HG03135 (cell line): Measurements from ENCODE around the gene SPOCK1.
"Not testable (repeated sequence)": the region's sequence is repeated elsewhere in the genome, so short reads cannot be mapped to it uniquely, and the experiment has no call there.

ENCODE experiments used
- ATAC-seq: cut with Tn5 transposase; IDR thresholded peaks from one replicate; pipeline ENCODE4 v1.9.1; 2021; ENCODE audit warnings: mild to moderate bottlenecking, moderate library complexity; ENCODE audit not compliant: unreplicated experiment

SPOCK1 gene

DNA sequence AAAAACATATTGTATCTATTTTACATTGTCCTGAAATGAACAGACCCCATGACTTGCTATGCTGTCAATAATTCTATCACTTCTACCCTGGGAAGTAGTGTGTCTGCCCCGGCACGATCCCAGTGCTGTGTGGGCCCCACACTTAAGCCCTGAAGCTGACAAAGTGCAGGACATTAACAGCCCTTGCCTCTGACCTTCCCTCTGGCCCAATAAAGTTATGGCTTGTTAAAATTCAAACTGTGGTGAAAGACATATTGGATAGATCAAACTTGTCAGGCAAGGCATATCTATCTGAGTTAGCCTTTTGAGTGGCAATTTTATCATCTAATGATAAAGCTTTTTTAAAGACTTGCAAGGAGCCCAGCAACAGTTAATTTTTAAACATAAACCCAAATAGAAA is 229.2 kb downstream of the SPOCK1 start:
- no peak for ATAC-seq

DNA sequence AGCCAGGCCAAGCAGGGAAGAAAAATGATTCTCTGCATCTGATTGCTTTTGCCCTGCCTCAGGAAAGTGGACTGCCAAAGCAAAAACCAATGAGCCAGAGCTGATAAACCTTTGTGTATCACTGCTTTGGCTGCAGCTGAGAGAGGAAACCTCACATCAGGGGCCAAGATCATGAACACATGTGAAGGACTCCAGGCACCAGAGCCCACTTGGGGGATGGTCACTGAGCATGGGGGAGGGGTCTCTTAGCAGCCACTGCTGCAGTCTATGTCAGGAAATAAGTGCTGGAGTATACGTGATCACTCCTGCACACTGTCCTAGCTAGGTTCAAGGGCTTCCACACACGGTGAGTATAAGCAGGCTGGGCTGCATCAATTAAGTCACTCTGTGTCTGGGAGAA is 229.9 kb downstream of the SPOCK1 start:
- no peak for ATAC-seq

DNA sequence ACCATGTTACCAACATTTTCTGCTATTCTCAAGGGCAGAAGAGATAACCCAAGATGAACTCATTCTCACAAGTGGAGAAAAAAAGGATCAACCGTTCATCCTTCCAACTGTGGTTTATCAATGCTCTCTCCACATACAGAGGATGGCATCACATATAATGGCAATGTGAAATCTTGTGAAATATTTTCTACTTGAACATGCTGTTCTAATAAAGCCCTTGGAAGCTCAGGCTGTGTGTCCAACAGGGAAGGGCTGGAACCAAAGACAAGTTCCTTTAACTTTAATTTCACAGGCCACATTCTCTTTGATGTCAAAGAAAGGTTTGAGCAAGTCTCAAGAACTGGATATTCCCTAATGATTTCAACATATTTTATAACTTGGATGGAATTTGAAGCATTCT is 230.5 kb downstream of the SPOCK1 start:
- ATAC-seq: no peak

DNA sequence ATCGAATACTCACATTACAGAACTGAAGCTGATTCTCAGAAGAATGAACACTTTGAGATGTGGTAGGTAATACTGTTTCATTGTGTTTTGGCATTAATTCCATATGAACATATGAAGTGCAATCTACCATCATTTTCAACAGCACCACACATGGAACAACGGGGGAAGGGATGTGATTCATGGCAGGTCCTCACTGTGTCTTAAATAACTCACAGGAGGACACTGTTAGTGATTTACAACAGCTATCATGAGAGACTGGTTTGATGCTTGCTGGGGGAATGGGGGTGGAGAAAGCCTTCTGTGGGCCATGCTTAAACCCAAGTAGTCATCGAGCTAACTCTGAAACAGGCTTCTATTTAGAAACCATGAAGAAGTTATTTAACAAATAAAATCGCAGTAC is 232.9 kb downstream of the SPOCK1 start:
- ATAC-seq: no peak

DNA sequence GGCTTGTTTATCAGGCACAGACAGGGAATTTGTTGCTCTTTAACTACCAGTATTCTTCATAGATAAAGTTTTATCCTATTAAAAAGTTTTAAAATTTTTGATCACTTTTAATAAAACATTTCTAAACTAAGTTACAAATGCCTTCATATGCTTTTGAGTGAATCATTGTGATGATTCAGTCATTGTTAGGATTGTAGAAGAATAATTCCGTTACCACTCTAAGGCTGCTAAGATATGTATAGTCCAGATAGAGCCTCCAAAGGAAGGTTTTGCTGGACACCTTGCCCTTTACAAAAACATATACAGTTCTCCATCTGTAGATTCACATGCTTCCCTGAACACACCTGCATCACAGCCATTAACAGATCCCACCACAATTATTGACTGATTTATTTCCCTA is 233.7 kb downstream of the SPOCK1 start:
- no peak for ATAC-seq

DNA sequence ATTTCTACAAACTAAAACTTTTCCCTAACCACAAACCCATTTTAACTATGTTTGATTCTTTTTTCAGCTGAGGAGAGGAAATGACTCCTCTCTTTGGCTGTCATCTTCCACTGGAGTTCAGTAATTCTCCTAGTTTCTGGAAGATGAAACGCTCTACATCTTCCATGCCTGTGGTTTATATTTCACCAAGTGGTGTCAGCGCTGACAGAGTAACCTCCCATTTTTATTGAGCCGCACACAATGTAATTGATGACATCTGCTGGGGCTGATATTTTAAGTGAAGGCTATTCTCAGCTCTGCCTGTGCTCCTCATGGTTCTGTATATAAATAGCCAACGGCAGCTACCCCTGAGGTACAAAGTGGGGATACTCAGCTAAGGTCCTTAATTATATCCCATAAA is 234.6 kb downstream of the SPOCK1 start:
- no peak for ATAC-seq

DNA sequence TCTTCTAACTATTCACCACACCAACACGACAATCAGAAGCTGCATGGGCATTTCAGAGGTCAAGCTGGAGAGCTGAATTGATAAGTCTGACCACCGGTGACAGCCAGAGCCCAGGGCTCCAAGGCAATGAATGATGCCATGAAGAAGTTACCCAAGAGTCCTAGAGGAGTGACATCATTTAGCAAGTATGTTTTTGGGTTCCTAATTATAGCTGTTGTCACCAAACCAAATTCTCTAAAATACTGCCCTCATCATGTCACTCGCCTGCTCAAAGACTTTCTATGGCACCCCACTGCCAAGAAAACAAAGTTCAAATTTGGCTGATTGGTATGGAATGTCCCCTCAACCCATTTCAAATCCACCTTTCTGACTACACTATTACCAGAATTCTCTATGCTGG is 235.1 kb downstream of the SPOCK1 start:
- ATAC-seq: no peak

DNA sequence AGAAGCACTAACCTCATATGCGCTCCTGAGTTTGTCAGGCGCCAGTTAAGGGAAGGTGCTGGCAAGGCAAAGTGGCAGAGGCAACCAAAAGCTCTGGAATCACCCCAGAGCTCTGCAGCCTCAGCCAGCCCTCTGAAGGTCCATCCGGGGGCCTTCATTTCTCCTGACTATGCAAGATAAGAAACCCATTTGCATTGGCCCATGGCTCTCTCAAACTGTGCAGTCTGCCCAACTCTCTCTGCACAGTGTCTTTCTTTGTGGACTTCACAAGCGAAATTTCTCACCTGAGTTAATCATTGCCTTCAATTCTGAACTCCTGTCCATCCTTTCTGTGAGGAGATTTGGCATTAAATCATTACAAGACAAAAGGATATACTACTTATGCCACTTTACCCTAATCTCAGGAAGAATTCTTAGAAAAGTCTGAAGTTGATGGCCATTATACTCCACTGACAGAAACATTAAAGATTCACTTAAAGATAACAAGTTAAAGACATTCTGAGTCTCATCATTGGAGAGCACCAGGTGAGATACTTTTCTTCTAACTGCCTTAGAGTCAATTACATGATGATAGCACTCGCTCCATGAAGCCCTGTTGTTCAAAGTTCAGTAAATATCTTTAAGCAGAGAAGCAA is 235.6 kb downstream of the SPOCK1 start:
- no peak for ATAC-seq

DNA sequence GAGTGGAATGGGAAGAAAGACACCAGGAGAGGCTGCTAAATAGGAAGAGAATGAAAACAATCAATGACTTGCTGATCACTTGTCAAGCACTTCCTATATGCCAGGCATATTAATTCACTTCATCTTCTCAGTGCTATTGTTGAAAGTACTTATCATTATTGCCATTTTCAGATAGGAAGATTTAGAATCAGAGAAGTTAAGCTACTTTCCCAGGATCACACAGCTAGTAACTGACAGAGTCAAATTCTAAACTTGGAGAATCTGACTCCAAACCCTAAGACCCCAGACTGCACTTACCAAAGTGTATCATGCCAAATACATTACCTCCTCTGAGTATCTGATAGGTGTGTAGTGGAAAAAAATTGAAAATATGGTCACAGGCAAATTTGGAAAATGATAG is 236.3 kb downstream of the SPOCK1 start:
- no peak for ATAC-seq

DNA sequence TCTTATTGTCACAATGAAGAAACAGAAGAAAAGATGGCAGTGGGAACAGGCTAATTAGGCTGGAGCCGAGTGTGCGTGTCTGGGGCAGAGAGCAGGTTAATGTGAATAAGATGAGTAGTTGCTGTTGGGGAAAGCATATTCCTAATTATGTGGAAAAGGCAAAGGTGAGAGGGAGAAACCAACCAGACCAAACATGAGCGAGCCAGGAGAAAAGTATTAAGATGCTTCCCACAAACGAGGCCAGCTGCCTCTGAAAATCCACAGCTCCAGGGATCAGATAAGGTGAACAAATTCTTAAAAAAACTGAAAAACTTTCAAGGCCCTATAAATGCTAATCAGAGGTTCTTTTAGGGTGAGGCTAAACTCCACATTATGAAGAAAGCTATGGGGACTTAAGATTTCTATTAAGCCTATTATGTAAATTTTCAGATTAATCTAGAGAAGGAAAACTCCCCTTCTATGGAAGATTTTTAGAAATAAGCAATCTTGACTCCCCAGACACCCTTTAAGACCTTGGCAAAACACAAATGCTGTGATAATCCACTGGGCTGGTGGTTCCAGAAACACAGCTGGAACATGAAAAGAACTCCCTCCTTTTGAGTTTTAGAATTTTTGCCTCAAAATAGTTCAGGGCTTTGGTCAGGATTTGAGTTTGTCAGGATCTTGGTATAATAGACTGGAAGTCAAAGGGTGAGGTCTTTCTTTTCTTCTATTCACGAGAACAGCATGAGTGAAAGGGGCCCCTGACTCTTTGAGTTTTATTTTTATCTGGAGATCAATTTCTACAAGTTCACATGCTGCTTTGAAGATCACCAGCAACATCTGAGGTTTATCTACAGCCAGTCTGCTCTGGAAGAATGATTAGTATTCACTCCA is 238.1 kb downstream of the SPOCK1 start:
- ATAC-seq: no peak

DNA sequence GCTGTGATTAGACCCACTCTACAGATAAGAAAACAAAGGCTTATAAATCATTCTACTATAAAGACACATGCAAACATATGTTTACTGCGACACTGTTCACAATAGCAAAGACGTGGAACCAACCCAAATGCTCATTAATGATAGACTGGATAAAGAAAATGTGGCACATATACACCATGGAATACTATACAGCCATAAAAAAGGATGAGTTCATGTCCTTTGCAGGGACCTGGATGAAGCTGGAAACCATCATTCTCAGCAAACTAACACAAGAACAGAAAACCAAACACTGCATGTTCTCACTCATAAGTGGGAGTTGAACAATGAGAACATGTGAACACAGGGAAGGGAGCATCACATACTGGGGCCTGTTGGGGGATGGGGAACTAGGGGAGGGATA is 240.0 kb downstream of the SPOCK1 start:
- ATAC-seq: not testable (repeated sequence)

DNA sequence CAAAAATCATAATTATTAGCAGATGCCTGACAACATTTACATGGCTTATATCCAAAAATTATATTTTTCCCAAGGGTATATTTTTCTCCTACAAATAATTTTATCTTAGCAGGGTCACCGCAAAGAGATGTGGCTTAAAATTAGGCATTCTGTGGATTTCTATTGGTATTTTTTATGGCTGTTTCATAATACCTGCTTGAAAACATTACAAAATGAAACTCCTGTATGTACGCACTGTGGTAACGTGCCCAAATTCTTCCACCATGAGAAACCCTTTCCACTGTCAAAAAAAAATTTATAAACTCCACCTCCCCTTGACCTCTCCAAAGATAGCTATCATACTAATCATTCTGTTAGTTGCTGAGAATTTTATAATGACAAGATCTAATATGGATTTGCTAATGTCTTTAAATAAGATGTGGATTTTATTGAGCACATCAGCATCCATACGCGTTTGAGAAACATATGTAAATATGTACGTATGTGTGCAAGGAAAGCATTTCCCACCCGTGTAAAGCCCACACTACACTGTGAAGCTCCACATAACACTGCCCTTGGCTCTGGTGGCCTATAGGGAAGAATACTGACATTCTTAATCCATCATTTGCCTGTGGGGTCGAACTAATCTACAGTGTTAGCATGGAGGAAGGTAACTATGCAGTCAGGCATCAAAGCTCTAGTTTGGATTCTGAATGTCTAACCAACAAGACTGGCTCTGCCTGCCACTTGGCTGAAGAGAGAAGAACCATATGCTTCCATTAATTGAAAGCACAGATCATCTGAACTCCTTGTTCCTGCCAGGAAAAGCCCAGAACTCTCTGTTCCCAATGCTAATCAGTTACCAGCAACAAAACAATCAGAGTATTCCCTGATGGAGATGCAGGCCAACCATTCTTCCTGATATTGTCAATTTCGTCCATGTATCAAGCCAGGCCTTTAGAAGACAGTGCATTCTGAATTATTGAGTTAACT is 244.7 kb downstream of the SPOCK1 start:
- ATAC-seq: no peak

DNA sequence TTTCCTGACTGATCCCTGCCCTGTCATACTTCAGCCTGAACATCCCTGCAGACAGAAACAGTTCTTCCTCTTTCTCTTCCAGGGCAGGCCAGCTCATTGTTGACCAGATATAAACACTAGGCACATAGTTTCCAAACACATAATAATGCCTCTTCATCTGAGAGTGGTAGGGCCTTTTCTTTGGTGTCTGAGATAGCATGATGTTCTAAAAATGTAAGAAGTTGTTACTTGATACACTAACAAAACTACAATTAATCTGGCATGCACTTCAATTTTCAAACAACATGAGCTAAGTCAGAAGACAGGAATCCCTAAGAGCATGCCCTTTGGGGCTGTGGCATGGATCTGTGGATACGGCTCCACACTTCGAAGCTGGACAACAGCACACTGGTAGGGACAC is 246.6 kb downstream of the SPOCK1 start:
- ATAC-seq: no peak

DNA sequence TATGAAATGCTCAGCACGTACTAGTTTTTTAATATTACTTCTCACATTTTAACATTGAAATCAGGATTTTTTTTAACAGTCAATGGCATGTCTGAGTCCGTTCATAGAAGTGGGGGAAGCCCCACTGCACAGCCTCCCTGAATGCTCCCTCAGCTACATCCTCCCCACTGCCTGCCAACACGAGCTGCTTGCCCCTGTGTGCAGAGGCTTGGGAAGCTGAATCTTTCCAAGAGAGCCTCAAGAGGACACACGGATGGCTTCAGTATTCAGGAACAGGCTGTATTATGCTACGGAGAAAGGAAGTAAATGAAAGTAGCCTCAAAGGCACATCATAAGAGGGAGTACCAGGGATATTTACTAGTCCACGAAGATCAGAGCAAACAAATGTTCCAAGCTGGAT is 248.7 kb downstream of the SPOCK1 start:
- ATAC-seq: no peak

DNA sequence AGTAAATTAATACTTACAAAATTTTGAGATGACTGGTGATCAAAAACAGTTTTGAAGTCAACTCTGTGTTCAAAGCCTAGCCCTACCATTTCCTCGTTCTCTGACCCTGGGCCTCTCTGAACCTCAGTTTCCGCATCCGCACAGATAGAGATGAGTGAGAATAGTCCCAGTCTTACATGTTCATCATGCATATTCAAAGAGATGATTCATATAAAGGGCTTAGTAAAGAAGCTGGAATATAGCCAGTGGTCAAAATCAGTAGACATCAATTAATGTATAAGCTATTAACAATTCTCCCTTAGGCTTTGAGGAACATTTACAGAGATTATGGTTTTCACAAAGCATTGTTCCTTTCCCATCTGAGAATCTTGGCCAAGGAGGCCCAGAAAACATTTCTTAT is 250.6 kb downstream of the SPOCK1 start:
- ATAC-seq: no peak

DNA sequence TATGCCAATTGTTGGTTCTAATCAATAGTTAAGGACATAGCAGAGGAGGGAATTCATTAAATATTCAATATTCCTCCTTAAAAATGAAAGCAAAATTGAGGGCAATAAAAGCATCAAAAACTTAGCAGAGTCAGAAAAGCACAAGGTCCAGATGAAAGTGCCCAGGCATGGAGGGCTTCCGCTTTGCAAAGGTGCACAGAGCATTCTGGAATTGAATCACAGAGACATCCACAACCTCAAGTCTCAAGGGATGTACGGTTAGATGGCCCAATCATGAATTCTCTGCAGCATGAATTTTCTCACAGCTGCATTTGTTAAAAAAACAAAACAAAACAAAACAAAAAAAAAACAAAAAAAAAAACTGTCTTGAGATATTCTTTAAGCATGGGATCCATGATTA is 253.7 kb downstream of the SPOCK1 start:
- ATAC-seq: no peak

DNA sequence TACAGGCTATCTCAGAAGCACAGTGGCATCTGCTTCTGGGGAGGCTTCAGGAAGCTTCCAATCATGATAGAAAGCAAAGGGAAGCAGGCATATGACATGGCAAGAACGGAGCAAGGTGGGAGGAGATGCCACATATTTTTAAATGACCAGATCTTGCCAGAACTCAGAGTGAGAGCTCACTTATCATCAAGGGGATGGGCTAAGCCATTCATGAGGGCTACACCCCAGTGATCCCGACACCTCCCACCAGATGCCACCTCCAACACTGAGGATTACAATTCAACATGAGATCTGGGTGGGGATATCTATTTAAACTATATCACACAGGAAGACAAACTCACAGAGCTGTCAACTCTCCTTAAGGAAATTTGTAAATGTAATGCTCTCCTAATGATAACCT is 258.8 kb downstream of the SPOCK1 start:
- ATAC-seq: no peak

DNA sequence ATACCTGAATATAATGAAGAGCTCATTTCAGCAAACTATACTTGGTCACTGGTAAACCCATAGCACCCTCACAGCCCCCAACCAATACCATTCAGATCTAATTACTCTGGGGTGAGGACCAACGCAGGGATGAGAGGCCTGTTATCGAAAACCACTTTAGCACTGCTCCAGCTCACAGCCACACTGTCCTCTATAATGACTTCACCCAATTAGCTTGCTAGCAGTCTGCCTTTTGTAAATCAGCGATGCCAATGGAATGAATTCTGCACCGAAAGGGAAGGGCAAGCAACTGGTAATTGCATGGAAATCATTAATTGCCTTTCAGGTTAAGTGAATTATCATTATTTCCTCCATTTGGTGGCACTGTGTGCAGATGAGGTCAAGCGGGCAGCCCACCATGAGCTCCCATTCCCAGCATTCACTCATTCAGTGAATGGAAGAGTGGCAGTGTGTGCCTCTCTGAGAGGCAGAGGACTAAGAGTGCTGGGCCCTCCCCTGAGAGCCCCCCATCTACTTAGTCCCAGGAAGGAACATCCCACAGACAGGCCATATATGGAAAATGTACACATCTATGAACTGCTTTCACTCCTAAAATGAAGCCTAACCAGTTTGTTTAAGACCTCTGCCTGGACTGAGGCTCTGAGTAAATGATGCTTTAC is 262.1 kb downstream of the SPOCK1 start:
- ATAC-seq: no peak

DNA sequence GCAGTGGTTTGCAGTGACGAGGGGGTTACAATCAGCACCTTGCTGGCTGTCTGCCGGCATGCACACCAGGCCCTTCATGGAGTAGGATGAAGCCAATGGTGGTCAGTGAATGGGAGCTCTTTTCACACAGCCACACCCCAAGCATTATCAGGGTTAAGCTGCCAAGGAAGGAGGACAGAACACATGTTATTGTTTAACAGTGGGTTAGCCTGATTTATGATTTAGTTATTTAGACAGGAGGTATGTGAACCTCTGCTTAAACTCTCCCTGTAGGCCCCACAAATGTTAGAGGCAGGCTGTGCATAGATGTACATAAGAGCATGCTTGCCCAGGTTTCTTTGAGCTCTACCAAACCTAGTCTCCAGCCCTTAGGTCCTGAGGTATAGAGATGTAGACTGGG is 262.9 kb downstream of the SPOCK1 start:
- ATAC-seq: no peak

DNA sequence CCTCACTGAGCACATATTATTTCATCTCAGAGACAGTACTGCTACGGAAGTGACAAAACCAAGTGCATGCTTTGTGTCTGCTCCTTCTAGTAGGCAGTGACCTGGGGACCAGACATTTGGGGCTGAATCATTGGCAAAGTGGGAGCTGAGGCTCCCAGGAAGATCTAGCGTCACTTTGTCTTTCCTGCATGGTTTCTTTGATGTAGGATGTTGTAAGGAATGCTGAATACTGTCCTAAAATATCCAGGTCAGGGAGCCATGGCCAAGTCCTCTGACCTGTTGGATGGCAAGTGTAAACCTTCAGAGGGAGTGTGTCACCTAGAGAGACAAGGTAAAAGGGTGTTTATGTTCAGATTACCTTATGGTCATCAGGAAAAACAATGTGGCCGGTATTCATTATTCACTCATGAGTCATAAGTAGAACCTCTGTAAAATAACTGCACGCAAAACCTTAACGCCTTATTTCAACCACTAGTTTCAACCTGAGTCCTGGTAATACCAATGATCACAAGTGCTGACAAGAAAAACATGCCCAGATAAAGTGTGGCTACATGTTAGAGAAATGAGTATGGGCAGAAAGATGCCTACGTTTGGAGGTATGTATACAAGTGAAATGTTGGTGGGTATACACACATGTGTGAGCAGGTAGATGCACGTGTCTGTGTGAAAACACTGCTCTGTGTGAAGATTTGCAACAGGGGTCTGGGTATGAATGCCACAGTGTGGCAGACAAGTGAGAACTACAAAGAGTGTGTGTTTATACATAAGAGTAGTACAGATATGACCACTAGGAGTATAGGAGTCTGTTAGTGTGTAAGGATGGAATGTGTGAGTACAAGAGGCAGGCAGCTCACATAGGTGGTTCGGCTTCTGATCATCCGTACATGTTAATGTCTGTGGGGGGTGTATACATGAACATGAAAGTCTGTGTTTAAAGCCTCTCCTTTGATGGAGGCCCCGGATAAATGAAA is 263.9 kb downstream of the SPOCK1 start:
- no peak for ATAC-seq
